NCI-H69 (cell line): ENCODE measurements around the gene NFATC4.
A peak's percentile ranks its signal among the peaks of the same experiment; 100 is the strongest.

Experiments used
- DNase-seq: peaks from one replicate; lab custom pipeline; 2025; lab: John Stamatoyannopoulos, UW

The NFATC4 gene

DNA sequence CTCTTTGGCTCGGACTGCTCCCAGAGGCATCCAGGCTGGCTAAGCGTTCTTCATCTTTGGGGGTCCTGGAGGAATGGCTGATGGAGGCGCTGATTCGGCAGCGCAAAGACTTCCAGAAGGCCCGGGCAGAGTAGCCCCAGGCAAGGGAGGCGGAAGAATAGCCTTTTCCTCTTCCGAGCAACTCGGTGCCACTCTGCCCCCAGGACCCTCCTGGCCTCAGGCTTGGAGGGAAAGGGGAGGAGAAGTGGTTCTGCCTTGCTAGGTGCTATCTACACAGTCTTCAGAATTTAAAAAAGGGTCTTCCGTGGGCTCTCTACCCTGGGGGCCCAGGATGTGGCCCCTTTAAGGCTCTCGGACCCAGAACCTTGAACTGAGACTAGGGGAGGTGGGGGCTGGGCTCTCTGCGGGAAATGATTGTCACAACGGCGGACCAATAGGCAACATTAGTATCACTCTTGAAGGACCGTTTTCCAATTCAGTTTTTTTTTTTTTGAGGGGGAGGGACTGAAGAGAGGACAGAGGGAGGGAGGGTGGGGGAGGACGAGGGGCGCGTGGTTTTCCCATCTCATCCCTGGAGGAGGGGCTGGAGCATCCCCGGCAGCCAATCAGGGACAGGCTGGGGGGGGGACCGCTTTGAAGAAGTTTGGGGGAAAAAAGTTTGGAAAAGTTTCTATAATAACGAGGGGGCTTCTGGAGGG, at the start of gene NFATC4:
NFATC4 (plus strand) TSS at position 671 of the 698 bp plus-strand sequence. CDS start 157 bp downstream, outside the sequence.
- DNase-seq = peak; percentile 97

DNA sequence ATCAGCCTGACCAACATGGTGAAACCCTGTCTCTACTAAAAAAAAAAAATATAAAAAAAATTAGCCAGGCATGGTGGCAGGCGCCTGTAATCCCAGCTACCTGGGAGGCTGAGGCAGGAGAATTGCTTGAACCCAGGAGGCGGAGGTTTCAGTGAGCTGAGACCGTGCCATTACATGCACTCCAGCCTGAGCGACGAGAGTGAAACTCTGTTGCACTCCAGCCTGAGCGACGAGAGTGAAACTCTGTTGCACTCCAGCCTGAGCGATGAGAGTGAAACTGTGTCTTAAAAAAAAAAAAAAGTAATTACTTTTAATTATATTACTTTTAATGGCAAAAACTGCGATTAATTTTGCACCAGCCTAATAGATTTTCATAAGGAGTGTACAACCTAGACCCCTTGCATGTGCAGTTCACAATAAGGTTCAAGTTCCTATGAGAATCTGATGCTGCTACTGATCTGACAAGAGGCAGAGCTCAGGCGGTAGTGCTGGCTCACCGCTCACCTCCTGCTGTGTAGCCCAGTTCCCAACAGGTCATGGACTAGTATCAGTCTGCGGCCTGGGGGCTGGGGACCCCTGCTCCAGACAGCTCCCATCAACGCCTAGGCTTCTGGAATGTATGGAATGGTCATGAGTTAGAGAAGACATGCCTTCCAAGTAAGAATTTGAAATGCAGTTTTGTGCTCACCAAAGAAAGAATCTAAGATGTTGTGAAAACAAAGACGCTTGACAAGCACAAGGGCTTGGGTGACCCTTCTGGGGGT, 46.6 kb upstream of the NFATC4 start:
- DNase-seq = no peak

DNA sequence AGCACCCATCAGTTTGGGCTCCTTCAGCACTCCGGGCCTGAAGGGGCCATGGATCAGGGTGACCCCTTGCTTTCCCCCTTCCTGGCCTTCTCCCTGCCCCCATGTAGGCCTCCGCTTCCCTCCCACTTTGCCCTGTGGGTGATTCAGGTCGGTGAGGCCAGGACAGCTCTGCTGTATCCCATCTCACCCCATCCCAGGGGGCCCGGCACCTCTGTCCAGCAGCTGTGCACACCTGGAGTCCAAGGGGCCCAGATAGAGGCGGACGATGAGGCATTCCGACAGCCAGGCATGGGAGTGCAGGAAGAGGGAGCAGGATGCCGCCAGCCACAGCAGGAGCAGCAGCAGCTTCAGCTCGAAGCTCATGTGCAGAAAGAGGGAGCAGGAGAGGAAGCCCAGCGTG, 45.3 kb upstream of the NFATC4 start:
- no peak for DNase-seq

DNA sequence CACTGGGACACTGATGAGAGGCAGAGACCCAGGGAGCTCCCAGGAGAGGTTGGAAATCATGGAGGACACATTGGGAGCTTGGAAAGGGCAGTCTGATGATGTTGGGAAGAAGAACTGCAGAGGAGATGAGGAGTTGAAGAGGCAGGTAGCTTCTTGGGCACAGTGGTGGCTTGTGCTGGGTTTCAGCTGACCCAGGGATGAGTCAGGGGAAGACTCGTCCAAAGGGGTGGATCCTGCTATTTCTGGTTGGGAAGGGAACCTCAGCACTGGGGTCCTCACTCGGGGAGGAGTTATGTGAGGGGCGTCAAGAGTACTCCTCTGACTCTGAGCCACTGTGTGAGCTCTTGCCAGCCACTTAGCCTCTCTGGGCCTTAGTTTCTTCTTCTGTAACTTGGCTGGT, 44.6 kb upstream of the NFATC4 start:
- DNase-seq = no peak

DNA sequence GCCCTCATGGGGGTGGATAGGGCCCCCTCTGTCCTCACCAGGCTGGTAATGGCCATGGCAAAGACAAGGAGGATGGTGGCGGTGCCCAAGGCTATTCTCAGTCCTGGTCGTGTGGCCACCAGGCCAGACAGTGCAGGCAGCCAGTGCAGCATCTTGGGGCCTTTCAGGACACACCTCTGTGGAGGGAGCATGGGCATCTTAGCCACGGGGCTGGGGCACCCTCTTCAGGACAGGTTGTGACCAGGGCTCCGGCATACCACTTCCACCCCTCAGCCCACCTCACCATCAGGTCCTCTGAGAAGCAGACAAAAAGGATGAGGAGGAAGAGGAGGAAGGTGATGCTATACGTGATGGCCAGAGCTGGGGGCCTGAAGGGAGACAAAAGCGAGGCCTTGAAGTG, 44.0 kb upstream of the NFATC4 start:
- DNase-seq = no peak

DNA sequence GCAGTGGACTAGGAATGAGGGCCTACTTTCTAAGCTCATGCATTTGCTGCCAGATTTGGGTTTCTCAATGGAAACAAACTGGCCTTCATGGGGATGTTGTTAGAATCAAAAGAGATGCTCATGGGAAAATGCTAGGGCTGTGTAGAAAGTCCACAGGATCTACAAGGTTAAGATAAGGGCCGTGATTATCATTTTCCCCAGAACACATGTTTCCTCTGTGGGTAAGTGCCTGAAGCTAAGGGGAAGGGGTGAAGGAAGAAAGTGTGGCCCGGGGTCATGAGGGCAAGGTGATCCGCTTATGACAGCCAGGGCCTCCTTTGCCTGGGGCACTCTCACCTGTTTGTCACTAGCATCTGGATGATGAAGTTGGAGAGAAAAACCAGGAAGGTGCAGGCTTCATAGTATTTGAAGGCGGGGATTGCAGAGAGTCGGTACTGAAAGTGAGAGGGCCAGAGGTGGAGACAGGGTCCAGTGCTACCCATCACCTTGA, 42.9 kb upstream of the NFATC4 start:
- DNase-seq = no peak

DNA sequence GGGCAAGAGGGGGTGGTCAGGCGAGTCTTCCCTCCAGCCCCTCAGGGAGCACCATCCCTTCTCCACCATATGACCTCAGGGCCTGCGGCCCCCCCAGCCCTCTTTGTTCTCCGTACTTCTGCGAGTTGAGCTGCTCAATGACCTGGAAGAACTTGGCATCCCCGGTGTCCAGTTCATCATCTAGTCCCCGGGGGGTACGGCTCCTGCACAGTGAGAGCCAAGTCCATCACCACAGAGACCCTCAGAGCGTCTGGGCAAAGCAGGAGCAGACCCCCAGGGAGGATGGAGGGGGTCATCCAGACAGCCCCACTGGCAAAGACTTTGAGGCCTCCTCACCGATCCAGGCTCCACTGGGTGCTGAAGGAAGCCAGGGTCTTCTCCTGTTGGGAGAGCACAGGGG, 42.0 kb upstream of the NFATC4 start:
- no peak for DNase-seq

DNA sequence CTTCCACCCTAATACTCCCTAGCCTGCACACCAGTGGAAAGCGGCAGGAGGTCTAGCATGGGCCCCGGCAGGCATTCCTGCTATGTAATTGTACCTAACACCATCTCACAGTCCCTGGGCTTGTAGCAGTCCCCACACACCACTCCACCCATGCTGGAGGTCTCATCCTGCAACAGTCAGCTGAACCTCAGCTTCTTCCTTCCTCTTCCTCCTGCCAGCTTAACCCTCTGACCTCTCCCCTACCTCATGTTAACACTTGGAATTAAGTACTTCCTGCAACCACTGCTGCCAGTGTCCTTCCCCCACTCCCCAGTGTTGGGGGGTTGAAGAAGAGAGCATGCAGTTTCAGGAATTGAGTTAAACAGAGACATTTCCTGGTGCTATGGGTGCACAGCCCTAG, 40.7 kb upstream of the NFATC4 start:
- no peak for DNase-seq

DNA sequence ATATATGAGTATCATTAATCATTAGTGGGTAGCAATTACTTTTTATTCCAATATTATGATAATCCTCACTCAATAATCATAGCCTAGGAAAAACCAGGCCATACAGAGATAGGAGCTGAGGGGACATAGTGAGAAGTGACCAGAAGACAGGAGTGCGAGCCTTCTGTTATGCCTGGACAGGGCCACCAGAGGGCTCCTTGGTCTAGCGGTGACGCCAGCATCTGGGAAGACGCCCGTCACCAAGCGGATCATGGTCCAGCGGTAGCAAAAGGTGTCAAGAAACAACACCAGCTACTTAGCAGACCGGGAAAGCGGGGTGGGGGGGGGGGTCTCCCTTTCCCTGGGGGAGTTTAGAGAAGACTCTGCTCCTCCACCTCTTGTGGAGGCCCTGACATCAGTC, 40.1 kb upstream of the NFATC4 start:
- DNase-seq = peak; percentile 42

DNA sequence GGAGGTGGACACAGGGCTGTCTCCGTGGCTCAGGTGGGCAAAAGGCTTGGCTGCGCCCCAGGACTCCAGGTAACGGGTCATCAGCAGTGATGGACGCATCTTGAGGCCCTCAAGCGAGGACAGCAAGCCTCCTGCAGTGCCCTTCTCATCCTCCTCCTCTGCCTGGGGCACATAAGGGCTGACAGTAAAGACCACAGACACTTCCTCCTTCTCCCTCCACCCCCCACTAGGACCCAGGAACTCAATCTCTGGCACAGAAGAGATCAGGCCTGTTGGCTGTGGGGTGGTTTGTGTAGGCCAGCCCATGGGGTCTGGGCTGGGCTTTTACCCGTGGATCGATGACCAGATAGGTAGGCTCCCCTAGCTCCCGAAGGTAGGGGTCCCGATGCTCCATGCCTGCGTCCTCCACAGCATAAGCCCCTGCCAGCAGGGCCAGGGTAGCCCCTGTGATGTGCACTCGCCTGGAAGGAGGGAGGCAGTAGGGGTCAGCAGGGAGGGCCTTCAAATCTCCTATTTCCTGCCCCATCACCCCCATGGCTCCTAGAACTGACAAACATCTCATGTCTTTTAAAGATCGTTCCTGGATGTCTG, 38.8 kb upstream of the NFATC4 start:
- no peak for DNase-seq

DNA sequence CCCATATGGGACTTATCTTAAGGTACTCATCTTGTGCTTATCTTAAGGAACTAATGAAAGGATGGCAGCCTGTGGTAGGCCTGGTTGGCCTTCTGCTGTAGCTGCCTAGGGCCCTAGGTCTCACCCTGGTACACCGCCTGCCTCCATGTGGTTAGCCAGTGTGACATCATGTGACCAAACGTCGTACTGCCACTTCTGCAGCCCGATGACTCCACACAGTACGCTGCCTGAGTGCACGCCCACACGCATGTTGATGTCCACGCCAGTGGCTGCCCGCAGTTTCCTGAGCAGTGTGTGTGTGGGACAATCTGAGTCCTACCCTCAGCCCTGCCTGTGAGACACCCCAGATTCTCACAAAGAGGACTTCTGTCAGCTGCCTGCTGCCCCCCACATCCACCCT, 38.2 kb upstream of the NFATC4 start:
- no peak for DNase-seq

DNA sequence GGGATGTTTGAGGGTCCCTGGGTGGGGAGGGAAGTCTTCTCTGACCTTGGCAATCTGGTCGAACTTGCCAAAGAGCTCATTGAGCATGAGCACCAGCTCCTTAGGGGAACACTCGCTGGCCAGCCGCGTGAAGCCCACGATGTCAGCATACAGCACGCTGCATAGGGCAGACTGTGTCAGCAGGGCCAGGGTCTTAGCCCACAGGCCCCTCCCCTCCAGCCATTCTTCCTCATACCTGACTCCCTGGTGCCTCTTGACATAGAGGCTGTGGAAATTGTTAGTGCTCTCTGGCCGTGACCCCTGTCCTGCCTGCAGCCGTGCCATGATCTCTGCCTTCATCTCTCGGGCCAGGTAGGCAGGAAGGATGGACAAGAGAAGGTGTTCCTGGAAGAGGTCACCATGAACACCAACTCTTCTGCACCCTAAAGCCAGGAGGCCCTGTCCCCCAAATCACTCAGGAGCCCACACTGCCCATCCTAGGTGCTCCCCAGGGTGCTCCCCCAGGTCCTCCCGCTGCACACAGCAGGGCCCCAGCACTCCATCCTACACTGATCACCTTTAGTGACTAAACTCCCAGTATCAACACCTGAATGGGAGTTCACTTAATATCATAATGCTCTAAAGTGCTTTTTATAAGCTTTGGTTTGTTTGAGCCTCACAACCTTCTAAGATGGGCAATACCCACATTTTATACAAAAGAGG, 36.9 kb upstream of the NFATC4 start:
- no peak for DNase-seq

DNA sequence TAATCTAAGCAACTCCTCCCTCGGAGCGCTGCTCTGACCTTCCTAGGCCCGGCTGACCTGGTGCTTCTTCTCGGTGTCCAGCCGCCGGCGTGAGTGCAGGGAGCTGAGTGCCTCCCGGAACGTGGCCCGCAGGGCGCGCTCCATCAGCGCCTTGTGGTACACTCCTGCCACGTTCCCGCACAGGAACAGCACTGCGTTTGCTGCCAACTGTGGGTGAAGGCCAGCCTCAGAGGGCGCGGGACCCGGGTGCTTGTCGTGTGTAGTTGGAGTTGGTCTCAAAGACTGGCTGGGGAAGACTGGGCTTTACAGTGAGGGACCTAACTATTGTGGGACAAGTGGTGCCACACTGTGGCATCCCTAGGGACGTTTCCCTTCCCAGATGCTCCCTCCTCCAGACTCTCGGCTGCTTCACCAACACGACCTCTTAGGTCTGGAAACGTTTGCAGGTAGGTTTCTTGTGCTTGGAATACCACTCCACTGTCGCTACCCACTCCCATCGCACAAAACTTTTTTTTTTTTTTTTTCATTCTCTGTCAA, 36.2 kb upstream of the NFATC4 start:
- no peak for DNase-seq

DNA sequence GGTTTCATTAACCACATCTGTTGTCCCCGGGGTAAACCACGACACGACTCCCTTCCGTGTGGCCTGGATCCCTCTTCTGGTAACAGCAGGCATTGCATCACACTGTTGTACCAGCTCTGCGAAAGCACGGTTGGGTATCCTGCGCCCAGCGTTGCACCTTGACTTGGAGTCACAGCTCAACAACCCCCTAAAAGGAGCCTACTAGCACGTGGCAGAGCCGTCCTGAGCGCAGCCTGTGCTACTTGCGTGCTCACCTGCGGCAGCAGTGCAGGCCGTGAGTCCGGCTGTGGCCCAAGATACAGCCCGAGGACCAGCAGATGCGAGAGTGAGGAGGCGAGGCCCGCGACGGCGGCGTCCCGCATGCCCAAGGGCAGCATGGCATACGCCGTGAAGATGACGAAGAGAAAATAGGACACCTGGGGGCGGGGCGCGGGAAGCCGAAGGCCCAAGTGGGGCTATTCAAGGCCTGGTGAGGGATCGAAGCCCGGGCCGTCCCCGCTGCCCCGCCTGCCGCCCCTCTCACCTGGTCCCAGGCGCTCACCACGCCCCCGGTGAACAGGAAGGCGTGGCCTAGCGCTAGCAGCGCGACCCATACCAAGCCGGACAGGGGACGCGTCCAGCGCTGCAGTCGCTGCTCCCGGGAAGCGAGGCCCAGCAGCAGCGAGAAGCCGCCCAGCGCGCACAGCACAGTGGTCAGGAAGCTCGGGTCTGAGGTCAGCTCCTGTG, 35.6 kb upstream of the NFATC4 start:
- peak; percentile 89 for DNase-seq

DNA sequence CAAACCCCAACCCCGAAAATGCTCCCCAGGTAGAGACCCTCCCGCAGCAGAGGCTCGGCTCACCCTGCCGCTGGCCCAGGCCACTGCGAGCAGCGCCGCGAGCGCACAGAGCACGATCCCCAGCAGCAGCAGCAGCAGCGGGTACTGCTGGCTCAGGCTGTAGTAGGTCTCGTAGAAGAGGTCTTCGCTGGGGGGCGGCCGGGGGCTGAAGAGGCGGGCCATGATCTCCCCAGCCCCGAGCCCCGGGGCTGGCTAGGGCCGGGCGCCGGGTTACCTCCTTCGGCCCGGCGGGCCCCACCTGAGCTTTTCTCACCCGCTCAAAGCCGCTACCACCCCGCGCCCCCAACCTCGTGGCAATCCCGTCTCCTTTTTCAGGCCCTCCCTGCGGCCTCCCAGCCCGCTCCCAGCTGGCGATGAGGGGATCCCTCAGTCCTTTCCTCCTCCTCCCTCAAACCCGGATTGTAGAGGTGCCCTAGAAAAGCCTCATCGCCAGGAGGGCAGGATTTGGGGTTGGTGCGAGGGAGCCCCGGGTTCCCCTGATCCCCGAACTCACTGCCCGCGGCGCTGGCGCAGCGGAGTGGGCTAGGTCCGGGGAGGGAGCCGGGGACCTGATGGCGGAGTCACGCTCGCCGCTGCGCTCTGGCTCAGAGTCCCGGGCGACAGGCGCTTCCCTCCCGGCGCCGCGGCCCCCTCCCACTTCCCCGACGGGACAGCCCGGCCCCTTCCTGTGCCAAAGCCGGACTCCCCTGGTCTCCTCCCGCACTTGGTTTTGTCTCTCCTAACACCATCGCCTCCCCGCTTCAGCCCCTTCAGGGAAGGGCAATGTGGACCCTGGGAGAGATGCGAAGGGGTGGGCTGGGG, 33.3 kb upstream of the NFATC4 start, which contains the start of gene ADCY4:
ADCY4 (minus strand) TSS at position 641 of the 861 bp plus-strand sequence; CDS start at position 222, 419 bp downstream.
- peak; percentile 31 for DNase-seq

DNA sequence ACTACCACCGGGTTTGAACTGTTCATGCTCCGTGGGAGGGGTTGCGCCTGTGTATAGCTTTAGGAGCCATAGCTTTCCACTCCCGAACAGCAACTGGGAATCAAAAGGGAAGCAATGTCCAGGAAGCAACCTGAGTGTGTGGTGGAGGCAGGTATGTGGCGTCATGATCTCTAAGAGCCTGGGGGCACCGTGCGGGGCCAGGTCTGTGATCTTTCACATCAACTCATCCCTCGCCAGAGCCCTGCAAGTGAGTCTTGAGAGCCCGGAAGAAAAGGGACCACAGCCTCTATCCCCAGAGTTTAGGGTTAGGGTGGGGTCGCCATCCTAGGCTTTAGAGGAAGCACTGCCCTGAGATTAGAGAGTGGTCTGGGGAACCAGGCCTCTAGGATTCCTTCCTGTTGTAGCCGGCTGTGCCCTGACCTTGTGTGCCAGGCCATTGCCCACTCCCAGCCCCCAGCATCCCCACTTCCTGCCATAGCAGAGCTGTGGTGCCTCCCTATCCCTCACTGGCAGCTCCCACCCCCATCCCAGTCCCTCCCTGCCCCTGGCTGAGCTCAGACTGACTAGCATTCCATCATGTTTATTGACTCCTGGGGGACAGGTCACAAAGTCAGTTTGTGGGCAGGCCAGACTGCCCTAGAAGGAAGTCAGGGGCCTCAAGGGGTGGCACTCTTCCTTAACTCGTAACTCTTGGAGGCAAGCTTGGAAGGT, 32.4 kb upstream of the NFATC4 start:
- no peak for DNase-seq

DNA sequence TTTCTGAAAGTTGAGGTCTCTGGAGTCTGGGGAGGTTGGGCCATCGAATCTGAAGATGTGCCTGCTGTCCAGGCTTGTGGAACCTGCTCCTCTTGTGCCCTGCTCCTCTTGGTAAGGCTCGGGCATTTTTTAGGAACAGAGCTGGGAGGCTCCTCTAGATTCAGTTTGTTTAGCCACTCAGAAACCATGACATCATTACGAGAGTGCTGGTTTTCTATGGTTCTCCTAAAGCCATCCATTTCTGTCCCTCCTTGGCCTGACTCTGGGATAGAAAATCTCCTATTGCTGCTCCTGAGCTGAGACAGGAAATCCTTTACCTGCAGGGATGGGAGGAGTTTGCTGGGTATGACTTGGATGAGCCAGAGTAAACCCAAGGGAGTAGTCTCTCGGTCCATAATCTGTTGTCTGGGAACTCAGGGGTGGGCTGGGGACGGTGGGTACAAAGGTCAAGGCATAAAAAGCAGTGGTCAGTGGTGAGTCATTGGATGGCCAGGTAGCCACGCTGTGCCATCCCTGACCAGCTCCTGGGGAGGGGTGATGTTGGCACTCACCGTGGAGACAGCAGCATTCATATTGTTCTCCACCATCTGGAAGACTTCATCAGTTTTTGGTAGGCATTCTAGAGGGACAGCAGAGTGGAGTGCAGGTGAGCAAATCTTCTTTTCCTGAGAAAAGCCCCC, 30.7 kb upstream of the NFATC4 start:
- no peak for DNase-seq

DNA sequence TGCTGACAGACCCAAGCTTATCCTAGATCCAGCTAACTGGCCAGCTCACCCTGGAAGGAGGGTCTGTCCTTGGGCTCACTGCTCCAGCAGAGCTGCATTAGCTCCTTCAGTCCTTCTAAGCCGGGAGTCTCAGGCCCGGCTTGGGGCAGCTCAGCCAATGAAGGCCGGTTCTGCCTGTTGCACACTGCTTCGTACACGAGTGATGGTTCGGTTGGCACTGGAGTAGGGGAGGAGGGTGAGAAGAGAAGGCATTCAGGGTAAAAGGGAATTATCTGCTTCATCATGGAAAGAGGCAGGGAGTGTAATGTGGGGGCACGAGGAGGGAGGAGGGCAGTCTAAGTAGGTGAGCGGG, 30.2 kb upstream of the NFATC4 start:
- no peak for DNase-seq

DNA sequence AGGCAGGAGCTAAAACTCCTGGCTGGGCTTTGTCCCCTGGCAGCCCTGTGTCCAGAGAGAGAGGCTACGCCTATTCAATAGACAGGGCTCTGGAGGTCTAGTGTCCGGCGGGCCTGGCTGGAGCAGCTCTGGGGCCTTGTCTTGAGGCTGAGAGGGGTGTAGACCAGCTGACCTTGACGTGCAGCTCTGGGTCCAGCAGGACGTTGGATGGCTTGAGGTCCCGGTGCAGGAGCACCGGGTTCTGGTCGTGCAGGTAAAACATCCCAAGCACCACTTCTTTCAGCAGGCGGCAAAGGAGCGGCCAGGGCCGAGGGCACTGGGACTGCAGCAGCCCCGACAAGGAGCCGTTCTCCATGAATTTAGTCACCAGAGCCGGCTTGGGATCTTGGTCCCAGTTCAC, 29.1 kb upstream of the NFATC4 start:
- no peak for DNase-seq
